Body of pancreas (tissue), 4 donors: ENCODE data around the gene LIPC.

ENCODE experiments used
- CTCF ChIP-seq, 7 experiments: fragments of 450-650 bp in 4 of 7; fragments of 200-600 bp in 3 of 7; sonication (generic) in 3 of 7; IDR thresholded peaks; one replicate each; pipeline ENCODE4 v1.5.1; 2016 to 2019; ENCODE audit warnings: antibody characterized with exemption in 7 of 7
- POLR2A ChIP-seq, 3 donors: fragments of 450-650 bp; IDR thresholded peaks; one replicate each; pipeline ENCODE4 v1.6.1; 2016; ENCODE audit warnings: antibody characterized with exemption in 3 of 3, mild to moderate bottlenecking in 2 of 3

- TF ChIP-seq CTCF (IDR thresholded peaks at IDR 0.05) (no peak), POLR2A (IDR thresholded peaks at IDR 0.05) (no peak)
Measured at GRCh38 chr15:58438111-58438510, 6.3 kb downstream of the LIPC start.
